ENCODE measurements around the gene HINFP. TPM values are rescaled to one million over a fixed set of nuclear protein-coding genes. Genes with fewer than 3 reads are reported as not detected.

HINFP gene
- total RNA-seq, 1 donor from 2014 or later, result 32.8 TPM

DNA sequence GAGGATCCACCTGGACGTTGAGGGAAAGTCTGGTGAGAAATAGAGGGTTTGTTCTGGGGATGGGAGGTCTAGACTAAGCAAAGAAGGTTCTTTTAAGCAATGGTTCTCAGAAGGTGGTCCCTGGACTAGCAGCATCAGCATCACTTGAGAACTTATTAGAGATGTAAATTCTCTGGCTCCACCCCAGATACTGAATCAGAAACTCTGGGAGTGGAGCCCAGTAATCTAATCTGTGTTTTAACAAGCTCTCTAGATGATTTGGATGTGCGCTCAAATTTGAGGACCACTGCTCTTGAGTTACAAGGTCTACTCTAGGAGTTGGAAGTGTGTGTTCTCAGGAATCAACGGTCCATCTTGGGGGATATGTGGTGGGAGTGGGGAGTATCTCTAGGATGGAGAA is 24.2 kb downstream of the HINFP start:
- no peak for DNase-seq (ENCODE audit: low spot score in 2 of 2, unreplicated experiment in 2 of 2)
- Mint-ChIP-seq H3K27me3 (ENCODE audit: low read depth) (peaks cover 56% of the 10 kb centered on the region), H3K4me1 (peaks cover 2% of the 10 kb centered on the region), H3K4me3 (no peak overlapping the region), H3K36me3 (no peaks in the 10 kb centered on the region), H3K27ac (no peak overlapping the region), H3K9me3 (no peaks in the 10 kb centered on the region)
- TF ChIP-seq CTCF (IDR thresholded peaks at IDR 0.05; ENCODE audit: unreplicated experiment), result no peak

- no peak for TF ChIP-seq CTCF (IDR thresholded peaks at IDR 0.05; ENCODE audit: unreplicated experiment)
- peaks cover 72% of the 10 kb centered on the region for H3K27me3 Mint-ChIP-seq (ENCODE audit: low read depth)
- H3K36me3 Mint-ChIP-seq, result no peaks in the 10 kb centered on the region
- H3K4me1 Mint-ChIP-seq, result peaks cover 2% of the 10 kb centered on the region
- no peaks in the 10 kb centered on the region for H3K9me3 Mint-ChIP-seq
- no peak for DNase-seq (ENCODE audit: low spot score in 2 of 2, unreplicated experiment in 2 of 2)
- H3K27ac Mint-ChIP-seq, result no peak overlapping the region
- H3K4me3 Mint-ChIP-seq, result peak overlapping the region; percentile 54
Observed at GRCh38 chr11:119147604-119148333, 26.4 kb downstream of the HINFP start.

DNA sequence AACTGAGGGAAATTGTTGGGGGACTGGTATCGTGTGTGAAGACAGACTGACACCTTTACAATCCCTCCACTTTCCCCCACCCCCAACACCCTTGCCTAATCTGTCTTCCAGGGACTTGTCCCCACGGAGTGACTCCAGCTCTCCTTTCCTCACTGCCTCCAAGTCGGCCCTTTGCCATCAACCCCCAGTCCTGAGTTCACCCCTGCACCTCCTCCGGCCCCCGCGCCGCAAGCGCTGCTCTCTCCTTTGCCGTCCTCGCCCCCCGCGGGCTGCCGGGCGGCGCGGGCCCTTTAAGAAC is 27.3 kb downstream of the HINFP start:
- Mint-ChIP-seq H3K4me3 (peak overlapping the region; percentile 54), H3K9me3 (no peaks in the 10 kb centered on the region), H3K4me1 (peaks cover 2% of the 10 kb centered on the region), H3K27me3 (ENCODE audit: low read depth) (peaks cover 75% of the 10 kb centered on the region), H3K36me3 (no peaks in the 10 kb centered on the region), H3K27ac (no peak overlapping the region)
- no peak for TF ChIP-seq CTCF (IDR thresholded peaks at IDR 0.05; ENCODE audit: unreplicated experiment)
- no peak for DNase-seq (ENCODE audit: low spot score in 2 of 2, unreplicated experiment in 2 of 2)

DNA sequence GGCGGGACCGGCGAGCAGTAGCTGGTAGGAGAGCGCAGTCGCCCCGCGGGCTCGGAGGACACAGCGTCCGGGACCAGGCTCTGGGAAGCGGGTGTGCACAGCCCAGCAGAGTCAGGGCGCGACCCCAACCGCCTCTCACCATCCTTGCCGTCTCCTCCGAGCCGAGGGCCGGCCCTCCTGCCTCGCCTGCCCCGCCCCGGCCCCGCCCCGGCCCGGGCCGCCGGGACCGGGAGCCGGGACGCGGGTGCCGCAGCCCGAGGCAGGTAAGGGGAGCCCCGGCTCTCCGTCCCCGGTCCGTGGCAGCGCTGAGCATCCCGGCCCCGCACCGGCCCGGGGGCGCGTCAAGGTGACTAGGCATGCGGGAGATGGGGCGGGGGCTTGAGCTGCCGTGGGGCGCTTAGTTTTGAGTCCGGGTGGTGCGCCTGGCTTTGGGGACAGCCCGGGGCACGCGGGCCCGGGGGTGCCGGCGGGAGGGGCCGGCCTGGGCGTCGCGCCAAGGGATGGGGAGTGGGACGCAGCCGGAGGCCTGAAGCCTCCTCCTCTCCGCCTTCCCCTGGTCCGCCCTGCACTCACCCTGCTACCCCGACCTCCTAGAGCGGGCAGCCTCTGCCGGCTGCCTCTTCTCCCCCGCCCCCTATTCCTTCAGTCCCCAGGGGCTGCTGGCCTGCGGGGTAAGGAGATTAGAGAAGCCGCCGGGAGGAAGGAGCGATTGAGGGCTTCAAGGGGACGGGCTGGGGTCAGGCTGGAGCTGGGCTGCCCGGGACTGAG is 27.8 kb downstream of the HINFP start, which contains the start of gene ABCG4:
Gene ABCG4, plus strand, starts transcription at position 35 of the 768 bp plus-strand sequence. CDS start 914 bp downstream, outside the sequence.
- Mint-ChIP-seq H3K4me1 (peaks cover 2% of the 10 kb centered on the region), H3K4me3 (peak within 1 kb of the TSS; percentile 67), H3K27me3 (ENCODE audit: low read depth) (peaks cover 80% of the 10 kb centered on the region), H3K27ac (no peak within 1 kb of the TSS), H3K9me3 (no peaks in the 10 kb centered on the region), H3K36me3 (no peaks in the 10 kb centered on the region)
- DNase-seq (ENCODE audit: low spot score in 2 of 2, unreplicated experiment in 2 of 2), result peak in 1 of 2 experiments; percentile 54
- no peak for TF ChIP-seq CTCF (IDR thresholded peaks at IDR 0.05; ENCODE audit: unreplicated experiment)

DNA sequence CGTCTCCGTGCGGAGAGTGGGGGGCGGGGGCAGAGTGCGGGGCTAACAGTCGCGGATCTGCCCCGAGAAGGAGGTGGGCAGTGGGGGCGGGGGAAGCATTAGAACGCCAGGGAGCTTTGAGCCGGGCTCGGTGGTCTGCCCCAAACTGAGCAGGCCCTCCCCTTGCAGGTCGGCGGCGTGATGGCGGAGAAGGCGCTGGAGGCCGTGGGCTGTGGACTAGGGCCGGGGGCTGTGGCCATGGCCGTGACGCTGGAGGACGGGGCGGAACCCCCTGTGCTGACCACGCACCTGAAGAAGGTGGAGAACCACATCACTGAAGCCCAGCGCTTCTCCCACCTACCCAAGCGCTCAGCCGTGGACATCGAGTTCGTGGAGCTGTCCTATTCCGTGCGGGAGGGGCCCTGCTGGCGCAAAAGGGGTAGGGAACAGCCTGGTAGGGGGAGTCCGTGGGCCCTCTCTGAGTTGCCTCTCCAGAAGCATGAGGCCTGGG is 28.5 kb downstream of the HINFP start:
- Mint-ChIP-seq H3K27ac (no peak overlapping the region), H3K4me3 (peak overlapping the region; percentile 67), H3K9me3 (no peaks in the 10 kb centered on the region), H3K27me3 (ENCODE audit: low read depth) (peaks cover 84% of the 10 kb centered on the region), H3K36me3 (no peaks in the 10 kb centered on the region), H3K4me1 (peaks cover under 1% of the 10 kb centered on the region)
- no peak for DNase-seq (ENCODE audit: low spot score in 2 of 2, unreplicated experiment in 2 of 2)
- no peak for TF ChIP-seq CTCF (IDR thresholded peaks at IDR 0.05; ENCODE audit: unreplicated experiment)

Measured in mesothelial cell of epicardium (in vitro differentiated cells).